ENCODE measurements around the gene SLC9A8.
"Not testable (repeated sequence)": the region's sequence is repeated elsewhere in the genome, so short reads cannot be mapped to it uniquely, and the experiment has no call there.

SLC9A8 gene

DNA sequence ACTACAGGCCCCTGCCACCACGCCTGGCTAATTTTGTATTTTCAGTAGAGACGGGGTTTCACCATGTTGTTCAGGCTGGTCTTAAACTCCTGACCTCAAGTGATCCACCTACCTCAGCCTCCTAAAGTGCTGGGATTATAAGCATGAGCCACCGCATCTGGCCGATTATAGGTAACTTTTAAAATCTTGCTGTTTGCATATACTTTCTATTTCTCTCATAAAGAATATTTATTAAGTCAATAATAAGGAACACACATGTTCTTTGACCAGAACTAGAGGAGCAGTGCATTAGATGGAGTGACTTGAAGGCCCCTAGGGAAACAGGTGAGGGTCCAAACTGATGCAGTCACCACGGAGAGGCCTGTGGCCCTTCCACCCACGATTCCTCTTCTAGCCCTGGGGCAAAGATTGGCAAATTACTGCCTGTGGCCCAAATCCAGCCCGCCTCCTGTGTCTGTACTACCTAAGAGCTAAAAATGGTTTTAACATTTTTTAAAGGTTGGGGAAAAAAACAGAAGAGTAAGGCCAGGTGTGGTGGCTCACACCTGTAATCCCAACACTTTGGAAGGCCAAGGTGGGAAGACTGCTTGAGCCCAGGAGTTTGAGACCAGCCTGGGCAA is 83.0 kb downstream of the SLC9A8 start:
- DNase-seq (ENCODE audit: low read depth) = not testable (repeated sequence)

DNA sequence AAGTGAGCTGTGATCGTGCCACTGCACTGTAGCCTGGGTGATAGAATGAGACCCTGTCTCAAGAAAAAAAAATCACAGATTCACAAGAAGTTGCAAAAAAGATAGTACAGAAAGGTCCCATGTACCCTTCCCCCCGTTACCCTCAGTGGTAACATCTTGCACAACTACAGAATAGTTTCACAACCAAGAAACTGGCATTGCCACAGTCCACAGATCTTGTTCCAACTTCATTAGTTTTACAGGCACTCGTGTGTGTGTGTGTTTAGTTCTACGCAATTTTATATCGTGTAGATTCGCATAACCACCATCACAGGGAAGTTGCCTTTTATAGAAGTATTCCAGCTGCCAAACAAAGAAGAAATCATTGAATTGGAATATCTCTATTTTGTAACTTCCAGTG is 83.6 kb downstream of the SLC9A8 start:
- DNase-seq (ENCODE audit: low read depth) = no peak

DNA sequence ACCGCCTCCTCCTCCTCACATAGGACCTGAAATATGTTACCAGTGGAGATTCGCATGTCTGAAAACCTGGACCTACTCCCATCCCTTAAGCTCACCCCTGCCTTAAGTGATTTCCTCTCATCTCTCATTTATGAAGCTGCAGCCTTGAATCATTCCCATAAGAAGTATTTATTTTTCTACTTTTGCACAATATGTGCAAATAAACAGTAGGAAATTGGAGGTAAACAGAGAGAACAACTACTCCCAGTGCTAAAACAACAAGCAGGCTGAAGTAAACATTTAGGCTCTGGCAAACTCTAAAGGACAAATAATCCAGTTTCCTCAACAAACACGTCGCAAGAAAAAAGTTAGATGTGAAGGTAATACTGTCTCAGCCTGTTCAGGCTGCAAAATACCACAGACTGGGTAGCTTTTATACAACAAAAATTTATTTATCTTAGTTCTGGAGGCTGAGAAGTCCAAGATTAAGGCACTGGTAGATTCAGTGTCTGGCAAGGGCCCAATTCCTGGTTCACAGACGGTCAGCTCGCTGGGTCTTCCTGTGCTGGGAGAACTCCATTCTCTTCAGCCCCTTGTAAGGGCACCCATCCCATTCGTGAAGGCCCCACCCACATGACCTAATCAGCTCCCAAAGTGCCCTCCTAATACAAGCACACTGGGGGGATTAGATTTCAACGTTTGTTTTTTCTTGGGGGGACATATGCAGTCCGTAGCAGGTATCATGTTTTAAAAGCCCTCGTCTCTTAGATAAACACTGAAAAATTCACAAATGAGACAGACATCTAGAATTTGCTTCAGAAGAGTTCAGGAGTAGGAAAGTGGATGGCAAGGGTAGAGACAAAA is 87.1 kb downstream of the SLC9A8 start:
- DNase-seq (ENCODE audit: low read depth) = no peak

DNA sequence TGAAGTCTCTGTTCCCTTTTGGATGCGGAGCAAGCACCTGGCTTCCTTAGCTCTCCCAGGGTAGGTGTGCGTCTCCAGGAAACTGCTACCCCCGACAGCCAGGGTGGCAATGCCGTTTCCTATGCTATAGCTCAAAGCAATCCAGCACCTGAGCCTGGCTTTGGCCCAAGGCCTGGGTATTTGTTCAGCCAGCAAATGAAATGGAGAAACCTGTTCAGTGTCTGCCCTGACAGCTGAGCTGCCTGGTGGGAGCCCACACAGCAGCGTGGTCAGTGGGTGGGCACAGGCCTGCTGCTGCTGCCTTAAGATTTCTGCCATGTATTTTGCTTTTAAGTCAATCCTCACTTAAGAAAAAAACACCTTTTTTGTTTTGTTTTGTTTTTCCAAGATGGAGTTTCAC is 89.0 kb downstream of the SLC9A8 start:
- no peak for DNase-seq (ENCODE audit: low read depth)

DNA sequence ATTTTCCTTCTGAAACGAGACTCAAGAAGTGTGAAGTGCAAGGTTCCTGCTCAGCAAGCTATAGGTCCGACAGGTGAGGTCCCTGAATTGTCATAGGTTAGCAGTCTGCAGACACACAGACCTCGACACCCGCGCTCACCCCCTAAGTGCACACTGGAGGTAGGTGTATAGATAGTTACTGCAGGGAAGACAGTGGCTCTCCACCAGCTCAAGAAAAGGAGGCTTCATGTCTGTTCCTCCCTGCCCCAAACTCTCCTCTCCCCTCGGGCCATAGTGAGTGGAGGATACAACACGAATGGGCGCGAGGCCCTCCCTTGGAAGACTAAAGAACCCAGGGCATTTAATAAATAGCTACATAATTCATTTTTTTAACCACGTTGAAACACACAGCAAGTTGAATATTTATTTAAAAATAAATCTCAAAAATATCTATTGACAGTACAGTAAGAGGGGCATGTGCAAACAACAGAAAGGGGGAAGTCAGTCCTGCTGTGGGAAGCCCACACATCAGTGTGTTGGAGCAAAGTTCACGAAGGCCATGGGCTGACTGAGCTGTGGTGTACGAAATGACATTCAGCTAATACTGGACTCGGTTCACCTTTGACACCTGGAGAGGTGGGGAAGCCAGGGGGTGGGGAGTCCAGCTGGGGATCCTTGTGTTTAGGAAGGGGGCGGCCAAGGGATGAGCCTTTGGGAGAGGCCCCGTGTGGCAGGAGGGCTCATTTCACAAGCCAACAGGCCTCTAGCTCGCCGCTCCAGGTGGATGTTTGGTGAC is 92.0 kb downstream of the SLC9A8 start:
- no peak for DNase-seq (ENCODE audit: low read depth)

DNA sequence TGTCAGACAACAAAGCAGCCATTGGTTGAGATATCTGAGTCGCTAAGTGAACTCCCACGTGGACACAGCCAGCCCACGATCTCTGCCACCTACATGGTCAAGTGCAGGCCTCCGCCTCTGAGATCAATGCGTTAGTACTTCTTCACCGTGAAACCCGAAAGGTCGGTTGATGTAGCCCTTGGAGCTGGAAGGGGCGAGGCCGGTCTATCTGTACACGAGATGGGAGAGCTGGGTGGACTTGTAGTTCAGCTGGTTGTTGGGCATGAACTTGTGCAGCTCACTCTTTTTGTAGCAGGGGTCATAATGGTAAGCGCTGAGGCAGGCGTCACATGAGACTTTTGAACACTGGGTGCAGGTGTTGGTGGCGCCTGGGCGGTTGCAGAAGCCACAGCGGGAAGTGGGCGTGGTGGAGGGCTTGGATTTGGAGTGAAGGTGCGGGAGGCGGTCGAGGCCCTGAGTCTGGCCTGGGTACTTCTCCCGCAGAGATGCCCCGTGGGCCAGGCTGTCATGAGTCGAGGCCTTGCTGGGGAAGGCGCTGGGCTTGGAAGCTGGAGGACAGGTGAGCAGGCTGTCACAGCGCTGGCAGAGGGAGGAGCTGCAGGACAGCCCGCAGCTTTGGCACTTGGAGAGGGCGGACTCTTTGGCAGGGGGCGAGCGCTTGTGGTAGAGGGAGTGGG is 92.9 kb downstream of the SLC9A8 start:
- DNase-seq (ENCODE audit: low read depth) = no peak

DNA sequence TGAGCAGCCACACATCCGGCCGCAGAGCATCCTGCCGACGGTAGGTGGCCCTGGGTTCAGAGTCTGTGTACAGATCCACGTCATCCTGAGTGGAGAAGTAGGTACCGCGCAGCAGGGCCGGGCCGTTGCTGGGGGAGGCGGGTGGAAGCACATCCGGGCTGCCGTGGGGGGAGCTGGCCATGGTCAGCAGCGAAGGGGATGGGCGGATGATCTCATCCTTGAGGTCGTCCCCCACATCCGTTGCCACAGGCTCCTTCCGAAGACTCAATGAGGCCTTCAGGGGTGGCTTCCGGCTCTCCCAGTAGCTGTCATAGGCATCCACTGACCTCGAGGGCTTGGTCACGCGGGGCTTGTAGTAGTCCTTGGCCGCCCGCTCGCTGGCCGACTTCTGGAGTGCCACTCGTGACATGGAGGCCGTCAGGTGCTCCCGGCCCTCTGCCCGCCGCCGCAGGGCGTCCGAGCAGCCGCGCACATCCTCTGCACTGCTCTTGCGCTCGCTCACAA is 93.5 kb downstream of the SLC9A8 start:
- DNase-seq (ENCODE audit: low read depth) = no peak

DNA sequence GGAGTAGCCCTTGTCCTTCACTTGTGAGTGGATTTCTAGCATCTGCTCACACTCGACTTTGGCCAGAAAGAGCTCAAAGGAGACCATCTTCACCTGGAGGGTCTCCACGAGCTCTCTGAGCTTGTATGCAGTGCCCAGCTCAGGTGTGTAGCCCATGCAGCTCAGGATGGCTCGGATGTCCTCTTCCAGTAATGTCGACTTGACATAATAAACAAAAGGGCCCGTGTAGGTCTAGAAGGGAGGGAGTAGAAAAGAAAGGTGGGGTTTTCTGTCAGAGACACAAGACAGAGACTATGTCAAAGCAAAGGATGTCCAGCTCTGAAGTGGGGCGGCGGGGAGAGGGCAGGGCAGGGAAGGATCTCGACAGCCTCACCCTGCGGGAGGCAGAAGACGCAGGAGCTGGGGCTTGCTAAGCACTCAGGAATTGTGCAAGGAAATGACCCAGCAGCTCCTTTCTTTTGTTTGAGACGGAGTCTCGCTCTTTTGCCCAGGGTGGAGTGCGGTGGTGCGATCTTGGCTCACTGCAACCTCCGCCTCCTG is 94.1 kb downstream of the SLC9A8 start:
- DNase-seq (ENCODE audit: low read depth) = no peak

DNA sequence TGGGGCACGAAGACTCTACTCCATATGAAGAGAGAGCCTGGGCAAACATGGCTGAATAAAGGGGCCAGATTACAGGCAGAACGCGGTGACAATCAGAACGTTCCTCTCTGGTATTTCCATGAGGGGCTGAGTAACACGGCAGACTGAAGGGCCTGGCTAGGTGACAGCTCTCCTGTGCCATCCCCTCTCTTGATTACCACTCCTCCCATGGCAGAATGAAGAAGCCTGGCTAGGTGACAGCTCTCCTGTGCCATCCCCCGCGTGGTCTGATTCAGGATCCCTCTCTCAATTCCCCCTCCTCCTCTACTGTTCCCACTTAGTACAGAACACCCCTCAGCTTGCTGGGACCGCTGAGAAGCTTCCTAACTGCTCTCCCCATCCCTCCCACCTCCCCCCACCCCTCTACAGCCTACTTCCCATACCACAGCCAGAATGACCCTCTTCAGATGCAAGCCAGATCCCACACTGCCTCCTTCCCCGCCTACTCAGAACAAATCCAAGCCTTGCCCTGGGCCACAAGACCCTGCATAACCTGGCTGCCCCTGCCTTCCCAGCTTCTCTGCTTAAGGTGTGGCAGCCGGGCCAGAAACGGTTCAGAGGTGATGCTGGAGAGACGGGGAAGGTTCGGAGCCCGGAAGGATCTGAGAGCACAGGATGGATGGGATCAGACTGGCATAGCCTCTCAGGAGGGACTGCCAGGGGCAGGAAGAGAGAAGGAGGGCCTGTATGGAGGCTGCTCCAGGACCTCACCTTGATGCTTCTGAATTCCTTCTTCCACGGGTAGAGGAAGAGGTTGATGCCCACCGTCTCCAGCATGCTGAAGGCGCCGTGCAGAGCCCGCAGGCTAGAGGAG is 95.0 kb downstream of the SLC9A8 start:
- no peak for DNase-seq (ENCODE audit: low read depth)

DNA sequence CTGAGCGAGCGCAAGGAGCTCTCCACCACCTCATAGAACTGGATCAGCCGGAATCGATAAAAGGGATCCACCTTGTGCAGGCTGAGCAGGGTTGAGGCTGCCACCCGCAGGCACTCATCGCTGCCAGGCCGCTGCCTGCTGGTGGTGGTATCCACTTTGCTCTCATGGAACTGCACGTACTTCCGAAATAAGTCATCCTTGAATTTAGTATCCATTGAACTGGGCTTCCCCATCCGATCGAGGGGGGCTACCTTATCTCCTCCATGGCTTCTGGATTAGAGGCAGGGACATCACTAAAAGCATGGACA is 95.6 kb downstream of the SLC9A8 start:
- no peak for DNase-seq (ENCODE audit: low read depth)

DNA sequence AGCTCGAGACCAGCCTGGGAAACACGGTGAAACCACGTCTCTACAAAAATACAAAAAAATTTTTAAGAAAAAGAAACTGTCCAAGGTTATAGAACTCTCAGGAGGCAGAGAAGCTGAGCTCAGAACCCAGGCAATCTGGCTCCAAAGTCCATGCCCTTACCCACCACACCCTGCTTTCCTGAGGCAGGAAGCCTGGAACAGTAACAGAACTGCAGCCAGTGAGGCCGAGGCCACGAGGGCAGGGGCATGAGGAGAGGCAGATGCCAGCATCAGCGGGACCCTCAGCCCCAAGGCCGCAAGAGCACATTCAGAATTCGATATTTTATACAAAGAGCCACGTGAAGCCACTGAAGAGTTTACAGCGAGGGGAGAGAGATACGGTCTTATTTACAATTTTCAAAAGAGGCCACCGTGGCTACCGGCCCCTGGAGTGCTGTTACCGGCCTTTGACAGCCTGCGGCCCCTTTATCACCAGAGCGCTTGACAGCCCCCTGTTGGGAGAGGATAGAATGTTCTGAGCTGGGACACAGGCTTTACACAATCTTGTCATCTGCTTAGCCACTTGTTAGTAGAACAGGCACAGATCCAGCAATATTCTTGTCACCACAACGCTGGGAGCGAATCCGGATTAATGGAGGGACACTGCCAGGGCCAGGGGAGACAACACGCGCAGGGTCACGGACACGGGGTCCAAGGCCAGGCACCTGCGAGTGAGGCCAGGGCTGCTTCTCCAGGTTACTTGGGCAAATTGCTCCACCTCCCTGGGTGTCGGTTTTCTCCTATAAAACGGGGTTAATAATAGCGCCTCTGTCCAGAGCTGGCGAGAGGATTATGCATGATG is 97.1 kb downstream of the SLC9A8 start:
- DNase-seq (ENCODE audit: low read depth) = no peak

DNA sequence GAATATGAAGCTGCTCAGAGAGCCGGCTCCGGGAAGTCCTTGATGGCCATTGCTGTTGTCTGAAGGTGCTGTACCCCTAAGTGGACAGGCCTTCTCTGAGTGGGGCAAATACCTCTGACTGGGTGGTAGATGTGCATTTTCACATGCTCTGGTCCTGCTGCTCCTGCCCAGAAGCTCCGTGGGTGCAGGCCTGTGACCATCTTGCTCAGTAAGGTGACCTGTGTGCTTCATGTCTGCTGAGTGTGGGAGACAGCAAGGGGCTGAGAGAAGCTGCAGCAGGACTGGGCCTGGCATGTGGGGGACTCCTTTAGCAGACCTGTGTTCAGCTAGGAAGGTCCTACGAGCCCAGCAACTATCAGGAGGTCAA is 97.7 kb downstream of the SLC9A8 start:
- DNase-seq (ENCODE audit: low read depth) = no peak

DNA sequence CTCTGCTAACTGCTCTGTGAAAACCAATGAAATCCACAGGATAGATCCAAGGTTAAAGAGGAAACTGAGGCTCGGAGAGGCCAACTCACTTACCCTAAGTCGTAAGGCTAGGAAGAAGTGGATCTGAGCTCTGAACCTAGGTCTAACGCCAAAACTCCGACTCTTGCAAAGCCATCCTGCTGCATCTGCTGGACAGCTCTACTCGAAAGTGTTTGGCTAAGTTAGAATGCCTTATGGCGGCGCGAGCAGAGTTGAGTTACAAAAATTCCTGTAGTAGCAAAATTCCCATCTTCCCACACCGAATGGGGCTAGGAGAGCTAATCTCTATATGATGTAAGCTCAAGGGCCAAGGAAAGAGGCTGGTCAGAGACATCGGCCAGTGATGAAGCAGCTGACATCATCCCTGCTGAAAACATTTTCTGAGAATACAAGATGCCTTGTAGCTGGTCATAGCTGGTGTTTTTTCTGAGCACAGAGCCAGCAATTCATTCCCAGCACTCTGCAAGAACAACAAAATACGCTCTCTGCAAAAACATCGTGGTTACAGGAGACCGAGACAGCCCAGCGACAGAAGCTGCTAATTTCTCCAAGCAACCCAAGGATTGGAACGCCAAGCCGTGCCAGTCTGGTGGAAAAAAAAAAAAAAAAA is 100.9 kb downstream of the SLC9A8 start:
- no peak for DNase-seq (ENCODE audit: low read depth)

DNA sequence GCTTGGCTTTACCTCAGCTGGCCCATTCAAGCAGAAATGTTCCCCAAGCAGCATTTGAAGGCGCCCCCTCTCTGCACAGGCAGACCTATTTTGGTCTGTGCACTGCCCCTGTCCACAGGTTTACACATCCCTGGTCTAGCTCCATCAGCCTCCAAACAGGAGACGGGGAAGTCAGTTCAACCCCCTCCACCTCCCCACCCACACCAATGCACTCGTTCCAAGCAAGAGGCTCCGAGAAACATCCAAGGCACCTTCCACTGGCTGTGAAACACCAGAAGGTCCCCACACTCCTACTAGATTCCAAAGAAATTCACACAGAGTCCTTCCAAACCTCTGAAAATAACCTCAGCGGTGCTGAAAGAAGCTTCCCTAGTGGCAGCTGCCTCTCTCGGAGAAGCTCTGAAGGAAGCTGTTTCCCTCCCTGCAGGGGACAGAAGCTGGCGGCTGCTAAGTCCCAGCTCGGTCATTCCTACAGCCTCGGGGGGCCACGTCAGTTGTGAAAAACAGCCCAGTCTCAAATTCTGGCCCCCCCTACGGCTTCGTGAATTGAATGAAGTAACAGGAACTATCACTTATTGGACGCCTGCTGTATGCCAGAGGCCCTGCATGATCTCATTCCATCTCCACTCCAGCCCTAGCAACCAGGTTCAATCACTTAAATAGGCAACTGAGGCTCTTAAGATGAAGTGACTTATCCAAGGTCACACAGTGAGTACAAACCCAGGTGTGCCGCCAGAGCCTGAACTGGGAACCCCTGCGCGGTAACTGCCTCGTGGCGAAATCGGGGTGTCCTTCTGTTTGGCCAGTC is 101.9 kb downstream of the SLC9A8 start:
- no peak for DNase-seq (ENCODE audit: low read depth)

DNA sequence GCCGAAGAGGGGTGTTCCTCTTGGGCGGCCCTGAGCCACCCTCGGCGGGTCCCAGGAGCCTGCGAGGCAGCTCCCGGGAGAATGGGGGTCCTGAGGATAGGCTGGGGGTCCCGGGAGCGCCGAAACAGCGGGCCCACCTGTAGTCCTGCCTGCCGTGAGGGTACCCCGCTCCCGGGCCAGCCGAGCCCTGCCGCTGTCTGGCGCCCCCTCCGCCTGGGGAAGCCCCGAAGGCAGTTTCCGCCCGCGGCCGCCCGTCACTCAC is 102.4 kb downstream of the SLC9A8 start:
- no peak for DNase-seq (ENCODE audit: low read depth)

DNA sequence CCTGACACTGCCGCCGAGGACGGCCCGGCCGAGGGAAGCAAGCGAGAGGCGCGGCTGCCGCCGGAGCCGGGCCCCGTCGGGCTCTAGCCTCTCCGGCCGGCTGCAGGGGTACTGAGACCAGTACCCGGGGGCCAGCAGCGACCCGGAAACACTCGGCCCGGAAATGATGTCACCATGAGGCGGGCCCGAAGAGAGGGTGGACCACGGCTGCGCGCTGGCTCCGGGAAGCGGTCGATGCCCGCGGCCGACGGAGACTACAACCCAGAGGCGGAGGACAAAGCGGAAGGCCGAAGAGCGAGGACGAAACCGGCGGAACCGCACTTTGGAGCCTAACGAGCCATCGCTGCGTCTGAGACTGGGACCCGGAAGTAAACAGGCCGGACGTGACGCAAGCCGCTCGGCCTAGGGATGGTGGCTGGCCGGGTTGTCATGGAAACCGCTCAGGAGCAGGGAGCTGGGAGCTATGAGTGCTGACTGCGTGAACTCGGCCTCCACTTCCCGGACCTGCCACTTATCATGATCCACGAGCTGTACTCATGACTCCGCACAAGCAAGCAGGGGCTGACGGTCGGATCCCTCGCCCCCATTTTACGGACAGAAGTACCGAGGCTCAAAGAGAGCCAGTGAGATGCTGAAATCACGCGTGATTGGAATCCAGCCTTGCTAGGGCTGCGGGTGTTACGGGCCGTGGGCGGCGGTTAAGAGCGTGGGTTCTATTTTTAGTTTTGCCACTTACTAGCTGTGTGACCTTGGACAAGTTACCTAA is 102.9 kb downstream of the SLC9A8 start, which contains the start of gene SPATA2:
SPATA2 (minus strand) TSS at position 150 of the 766 bp plus-strand sequence. CDS start 7,039 bp downstream, outside the sequence.
- peak; percentile 89 for DNase-seq (ENCODE audit: low read depth)

DNA sequence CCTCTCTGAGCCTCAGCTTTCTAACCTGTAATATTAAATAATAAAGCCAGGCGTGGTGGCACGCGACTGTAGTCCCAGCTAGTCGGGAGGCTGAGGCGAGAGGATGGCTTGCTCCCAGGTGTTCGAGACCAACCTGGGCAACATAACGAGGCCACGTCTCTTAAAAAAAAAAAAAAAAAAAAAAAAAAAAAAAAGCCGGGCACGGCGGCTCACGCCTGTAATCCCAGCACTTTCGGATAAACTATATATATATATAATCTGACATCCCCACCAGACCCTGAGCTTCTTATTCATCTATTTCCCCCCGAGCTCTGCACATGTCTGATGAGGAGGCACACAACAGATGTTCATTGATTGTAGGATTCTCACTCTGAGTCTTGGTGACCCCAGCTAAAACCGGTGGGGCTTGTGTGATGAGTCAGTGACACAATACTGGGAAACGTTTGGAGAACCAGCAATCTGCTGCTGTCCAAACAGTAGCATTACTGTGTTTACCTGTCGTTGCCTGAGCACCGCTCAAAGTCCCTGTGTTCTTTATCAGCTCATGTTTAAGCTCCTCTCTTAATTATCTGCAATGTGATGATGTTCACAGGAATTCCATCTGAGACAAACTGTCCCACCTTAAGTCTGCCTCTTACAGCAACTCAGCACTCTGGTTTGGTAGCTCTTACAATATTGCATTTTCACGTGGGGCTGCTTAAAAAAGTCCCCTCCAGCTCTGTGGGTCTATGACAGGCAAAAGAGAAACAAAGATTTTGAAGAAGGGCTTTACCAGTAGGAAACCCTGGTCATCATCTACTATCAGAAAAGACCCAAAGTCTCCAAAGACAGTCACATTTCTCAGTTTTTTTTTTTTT is 103.7 kb downstream of the SLC9A8 start:
- DNase-seq (ENCODE audit: low read depth) = no peak

Data from stimulated activated CD8-positive, alpha-beta memory T cell treated with anti-CD3 and anti-CD28 coated beads, Interleukin-7, amount 100 ng/mL, for 24 hours (primary cell).